Stimulated activated CD4-positive, alpha-beta T cell treated with anti-CD3 and anti-CD28 coated beads, Interleukin-15, amount 100 ng/mL, for 1 hour (primary cell): ENCODE data around the gene SMARCD3.

ENCODE experiments used
- DNase-seq, 2 donors: peaks; one replicate each; pipeline ENCODE4 v3.0.0-alpha.2; 2020; ENCODE audit warnings: low read depth in 1 of 2, low spot score in 1 of 2

The SMARCD3 gene

GRCh38 chr7:151272877-151273276 is 24.4 kb upstream of the SMARCD3 start:
- DNase-seq: no peak

- DNase-seq: no peak
Observed at GRCh38 chr7:151272405-151272804, 23.9 kb upstream of the SMARCD3 start.

- no peak for DNase-seq
Observed at GRCh38 chr7:151271699-151272355, 23.3 kb upstream of the SMARCD3 start.

- no peak for DNase-seq
Observed at GRCh38 chr7:151269511-151269910, 21.0 kb upstream of the SMARCD3 start.

GRCh38 chr7:151265351-151265931 is 16.9 kb upstream of the SMARCD3 start:
- DNase-seq: no peak

GRCh38 chr7:151264615-151265014 is 16.1 kb upstream of the SMARCD3 start:
- DNase-seq: no peak

GRCh38 chr7:151261529-151261928 is 13.0 kb upstream of the SMARCD3 start:
- no peak for DNase-seq

GRCh38 chr7:151260883-151261282 is 12.4 kb upstream of the SMARCD3 start:
- no peak for DNase-seq

GRCh38 chr7:151260471-151260870 is 12.0 kb upstream of the SMARCD3 start:
- DNase-seq: no peak

- no peak for DNase-seq
Observed at GRCh38 chr7:151257990-151258389, 9.5 kb upstream of the SMARCD3 start.

- DNase-seq: no peak
Observed at GRCh38 chr7:151256410-151257045, 8.0 kb upstream of the SMARCD3 start.

GRCh38 chr7:151255390-151255789 is 6.9 kb upstream of the SMARCD3 start:
- no peak for DNase-seq

GRCh38 chr7:151254851-151255250 is 6.4 kb upstream of the SMARCD3 start:
- DNase-seq: no peak

GRCh38 chr7:151254316-151254715 is 5.8 kb upstream of the SMARCD3 start:
- DNase-seq: no peak

- DNase-seq: no peak
Observed at GRCh38 chr7:151252961-151253711, 4.6 kb upstream of the SMARCD3 start.

- no peak for DNase-seq
Observed at GRCh38 chr7:151252561-151252835, 4.0 kb upstream of the SMARCD3 start.

GRCh38 chr7:151251689-151252560 is 3.4 kb upstream of the SMARCD3 start:
- DNase-seq: no peak

- no peak for DNase-seq
Observed at GRCh38 chr7:151251328-151251688, 2.8 kb upstream of the SMARCD3 start.

GRCh38 chr7:151250181-151251132 is 2.0 kb upstream of the SMARCD3 start:
- DNase-seq: no peak

GRCh38 chr7:151249732-151250072 is 1.2 kb upstream of the SMARCD3 start:
- no peak for DNase-seq
